ENCODE measurements around the gene SYT10.
"Not testable (repeated sequence)": the region's sequence is repeated elsewhere in the genome, so short reads cannot be mapped to it uniquely, and the experiment has no call there.

Gene SYT10

GRCh38 chr12:33370318-33370717, 69.3 kb downstream of the SYT10 start:
- DNase-seq (ENCODE audit: low read depth, low spot score): no peak
- no peak overlapping the region for H3K4me3 ChIP-seq (ENCODE audit: low read length)

GRCh38 chr12:33357181-33357580, 82.4 kb downstream of the SYT10 start:
- no peak for DNase-seq (ENCODE audit: low read depth, low spot score)
- H3K4me3 ChIP-seq (ENCODE audit: low read length): no peak overlapping the region

DNA sequence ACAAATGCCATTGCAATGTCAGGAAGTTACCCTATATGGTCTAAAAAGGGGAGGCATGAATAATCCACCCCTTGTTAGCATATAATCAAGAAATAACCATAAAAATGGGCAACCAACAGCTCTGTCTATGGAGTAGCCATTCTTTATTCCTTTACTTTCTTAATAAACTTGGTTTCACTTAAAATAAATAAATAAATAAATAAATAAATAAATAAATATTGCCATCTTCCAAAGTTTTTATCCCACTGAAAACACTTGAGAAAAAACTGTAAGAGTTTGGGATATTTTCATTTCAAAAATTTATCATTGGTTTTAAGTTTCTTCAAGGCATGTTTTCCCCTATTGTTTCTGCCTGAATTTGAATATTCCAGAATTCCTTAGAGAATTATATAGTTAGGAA, 89.8 kb downstream of the SYT10 start:
- H3K4me3 ChIP-seq (ENCODE audit: low read length): no peak overlapping the region
- DNase-seq (ENCODE audit: low read depth, low spot score): no peak

GRCh38 chr12:33331961-33332398, 107.6 kb downstream of the SYT10 start:
- H3K4me3 ChIP-seq (ENCODE audit: low read length); DNase-seq (ENCODE audit: low read depth, low spot score): not testable (repeated sequence)

- DNase-seq (ENCODE audit: low read depth, low spot score): no peak
- H3K4me3 ChIP-seq (ENCODE audit: low read length): no peak overlapping the region
Measured at GRCh38 chr12:33330940-33331339, 108.7 kb downstream of the SYT10 start.

Measured in Jurkat, Clone E6-1 (cell line).